ENCODE data around the gene MAST2.

The MAST2 gene

GRCh38 chr1:45913731-45914501, 110.5 kb downstream of the MAST2 start:
- no peak for TF ChIP-seq ZNF274 (IDR thresholded peaks at IDR 0.05; ENCODE audit: low read depth, low read length)
- no peak for TF ChIP-seq SUZ12 (IDR thresholded peaks at IDR 0.05; ENCODE audit: extremely low read depth, insufficient read depth, insufficient read length)
- no peak for TF ChIP-seq YY1 (IDR thresholded peaks at IDR 0.05; ENCODE audit: insufficient read depth, insufficient read length)
- Histone ChIP-seq H3K36me3 (ENCODE audit: insufficient read depth, insufficient read length, low read length) (peaks cover 19% of the 10 kb centered on the region), H3K4me1 (ENCODE audit: insufficient read depth, insufficient read length) (no peaks in the 10 kb centered on the region), H3K9ac (ENCODE audit: insufficient read length, low read depth) (no peak overlapping the region), H3K27me3 (ENCODE audit: insufficient read depth, insufficient read length) (no peaks in the 10 kb centered on the region), H3K9me3 (ENCODE audit: insufficient read depth, low read length) (no peaks in the 10 kb centered on the region), H3K4me3 (ENCODE audit: insufficient read length, low read depth) (no peak overlapping the region)
- DNase-seq (ENCODE audit: low read depth, low spot score) = no peak

DNA sequence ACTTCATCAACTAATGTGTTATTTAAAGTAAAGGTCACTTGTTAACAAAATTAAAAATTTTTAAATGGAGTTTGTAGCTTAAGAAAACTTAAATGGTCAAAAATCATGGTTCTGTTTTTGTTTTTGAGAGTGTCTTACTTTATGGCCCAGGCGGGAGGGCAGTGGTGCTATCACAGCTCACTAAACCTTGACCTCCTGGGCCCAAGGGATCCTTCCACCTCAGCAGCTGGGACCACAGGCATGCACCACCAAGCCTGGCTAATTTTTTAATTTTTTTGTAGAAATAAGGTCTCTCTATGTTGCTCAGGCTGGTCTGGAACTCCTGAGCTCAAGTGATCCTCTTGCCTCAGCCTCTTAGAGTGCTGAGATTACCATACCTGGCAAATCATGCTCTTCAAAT, 111.4 kb downstream of the MAST2 start:
- no peaks in the 10 kb centered on the region for H3K4me1 ChIP-seq (ENCODE audit: insufficient read depth, insufficient read length)
- no peak overlapping the region for H3K4me3 ChIP-seq (ENCODE audit: insufficient read length, low read depth)
- TF ChIP-seq SUZ12 (IDR thresholded peaks at IDR 0.05; ENCODE audit: extremely low read depth, insufficient read depth, insufficient read length) (no peak), ZNF274 (IDR thresholded peaks at IDR 0.05; ENCODE audit: low read depth, low read length) (no peak), YY1 (IDR thresholded peaks at IDR 0.05; ENCODE audit: insufficient read depth, insufficient read length) (no peak)
- no peak overlapping the region for H3K9ac ChIP-seq (ENCODE audit: insufficient read length, low read depth)
- H3K9me3 ChIP-seq (ENCODE audit: insufficient read depth, low read length) = no peaks in the 10 kb centered on the region
- peaks cover 19% of the 10 kb centered on the region for H3K36me3 ChIP-seq (ENCODE audit: insufficient read depth, insufficient read length, low read length)
- H3K27me3 ChIP-seq (ENCODE audit: insufficient read depth, insufficient read length) = no peaks in the 10 kb centered on the region
- no peak for DNase-seq (ENCODE audit: low read depth, low spot score)

DNA sequence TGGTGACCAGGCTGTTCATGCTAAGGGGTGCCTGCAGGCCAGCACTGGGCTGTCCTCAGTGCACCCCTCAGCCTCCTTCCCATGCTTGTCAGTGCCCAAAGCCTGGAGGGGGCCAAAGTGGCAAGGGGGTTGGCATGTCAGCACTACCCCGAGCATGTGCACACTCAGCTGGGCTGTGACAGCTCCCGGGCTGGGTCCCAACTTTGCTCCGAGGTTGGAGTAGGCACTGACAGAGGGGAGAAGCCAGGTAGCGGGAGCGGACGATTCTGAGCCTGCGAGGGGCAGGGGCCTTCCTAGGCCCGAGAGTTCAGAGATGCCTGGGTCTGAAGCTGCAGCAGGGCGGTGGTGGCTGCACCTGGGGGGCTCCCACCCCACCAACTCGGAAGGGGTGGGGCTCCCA, 119.0 kb downstream of the MAST2 start:
- no peaks in the 10 kb centered on the region for H3K4me1 ChIP-seq (ENCODE audit: insufficient read depth, insufficient read length)
- H3K4me3 ChIP-seq (ENCODE audit: insufficient read length, low read depth) = no peak overlapping the region
- TF ChIP-seq YY1 (IDR thresholded peaks at IDR 0.05; ENCODE audit: insufficient read depth, insufficient read length) = no peak
- no peak for TF ChIP-seq ZNF274 (IDR thresholded peaks at IDR 0.05; ENCODE audit: low read depth, low read length)
- TF ChIP-seq SUZ12 (IDR thresholded peaks at IDR 0.05; ENCODE audit: extremely low read depth, insufficient read depth, insufficient read length) = no peak
- DNase-seq (ENCODE audit: low read depth, low spot score) = no peak
- no peaks in the 10 kb centered on the region for H3K27me3 ChIP-seq (ENCODE audit: insufficient read depth, insufficient read length)
- H3K9ac ChIP-seq (ENCODE audit: insufficient read length, low read depth) = no peak overlapping the region
- H3K36me3 ChIP-seq (ENCODE audit: insufficient read depth, insufficient read length, low read length) = peaks cover 27% of the 10 kb centered on the region
- H3K9me3 ChIP-seq (ENCODE audit: insufficient read depth, low read length) = peaks cover 14% of the 10 kb centered on the region; the same call in 1 of the 2 replicates

GRCh38 chr1:45922813-45923212, 119.4 kb downstream of the MAST2 start:
- no peak overlapping the region for H3K9ac ChIP-seq (ENCODE audit: insufficient read length, low read depth)

GRCh38 chr1:45923343-45923742, 119.9 kb downstream of the MAST2 start:
- Histone ChIP-seq H3K27me3 (ENCODE audit: insufficient read depth, insufficient read length) (no peaks in the 10 kb centered on the region), H3K4me3 (ENCODE audit: insufficient read length, low read depth) (no peak overlapping the region), H3K9ac (ENCODE audit: insufficient read length, low read depth) (no peak overlapping the region), H3K4me1 (ENCODE audit: insufficient read depth, insufficient read length) (no peaks in the 10 kb centered on the region), H3K9me3 (ENCODE audit: insufficient read depth, low read length) (peaks cover 14% of the 10 kb centered on the region; the same call in 1 of the 2 replicates), H3K36me3 (ENCODE audit: insufficient read depth, insufficient read length, low read length) (peaks cover 18% of the 10 kb centered on the region)
- no peak for TF ChIP-seq SUZ12 (IDR thresholded peaks at IDR 0.05; ENCODE audit: extremely low read depth, insufficient read depth, insufficient read length)
- no peak for TF ChIP-seq YY1 (IDR thresholded peaks at IDR 0.05; ENCODE audit: insufficient read depth, insufficient read length)
- no peak for TF ChIP-seq ZNF274 (IDR thresholded peaks at IDR 0.05; ENCODE audit: low read depth, low read length)
- DNase-seq (ENCODE audit: low read depth, low spot score) = no peak

More at GRCh38 chr1:45922813-45923212, 119.4 kb downstream of the MAST2 start:
- DNase-seq (ENCODE audit: low read depth, low spot score) = no peak
- TF ChIP-seq ZNF274 (IDR thresholded peaks at IDR 0.05; ENCODE audit: low read depth, low read length) (no peak), YY1 (IDR thresholded peaks at IDR 0.05; ENCODE audit: insufficient read depth, insufficient read length) (no peak), SUZ12 (IDR thresholded peaks at IDR 0.05; ENCODE audit: extremely low read depth, insufficient read depth, insufficient read length) (no peak)
- peaks cover 14% of the 10 kb centered on the region; the same call in 1 of the 2 replicates for H3K9me3 ChIP-seq (ENCODE audit: insufficient read depth, low read length)
- no peaks in the 10 kb centered on the region for H3K4me1 ChIP-seq (ENCODE audit: insufficient read depth, insufficient read length)
- no peak overlapping the region for H3K4me3 ChIP-seq (ENCODE audit: insufficient read length, low read depth)
- no peaks in the 10 kb centered on the region for H3K27me3 ChIP-seq (ENCODE audit: insufficient read depth, insufficient read length)
- H3K36me3 ChIP-seq (ENCODE audit: insufficient read depth, insufficient read length, low read length) = peaks cover 24% of the 10 kb centered on the region

GRCh38 chr1:45924736-45925135, 121.3 kb downstream of the MAST2 start:
- DNase-seq (ENCODE audit: low read depth, low spot score) = no peak
- TF ChIP-seq SUZ12 (IDR thresholded peaks at IDR 0.05; ENCODE audit: extremely low read depth, insufficient read depth, insufficient read length) = no peak
- no peak for TF ChIP-seq YY1 (IDR thresholded peaks at IDR 0.05; ENCODE audit: insufficient read depth, insufficient read length)
- no peak for TF ChIP-seq ZNF274 (IDR thresholded peaks at IDR 0.05; ENCODE audit: low read depth, low read length)
- Histone ChIP-seq H3K4me3 (ENCODE audit: insufficient read length, low read depth) (no peak overlapping the region), H3K36me3 (ENCODE audit: insufficient read depth, insufficient read length, low read length) (peaks cover 18% of the 10 kb centered on the region), H3K27me3 (ENCODE audit: insufficient read depth, insufficient read length) (no peaks in the 10 kb centered on the region), H3K4me1 (ENCODE audit: insufficient read depth, insufficient read length) (no peaks in the 10 kb centered on the region), H3K9me3 (ENCODE audit: insufficient read depth, low read length) (peaks cover 14% of the 10 kb centered on the region; the same call in 1 of the 2 replicates), H3K9ac (ENCODE audit: insufficient read length, low read depth) (no peak overlapping the region)

DNA sequence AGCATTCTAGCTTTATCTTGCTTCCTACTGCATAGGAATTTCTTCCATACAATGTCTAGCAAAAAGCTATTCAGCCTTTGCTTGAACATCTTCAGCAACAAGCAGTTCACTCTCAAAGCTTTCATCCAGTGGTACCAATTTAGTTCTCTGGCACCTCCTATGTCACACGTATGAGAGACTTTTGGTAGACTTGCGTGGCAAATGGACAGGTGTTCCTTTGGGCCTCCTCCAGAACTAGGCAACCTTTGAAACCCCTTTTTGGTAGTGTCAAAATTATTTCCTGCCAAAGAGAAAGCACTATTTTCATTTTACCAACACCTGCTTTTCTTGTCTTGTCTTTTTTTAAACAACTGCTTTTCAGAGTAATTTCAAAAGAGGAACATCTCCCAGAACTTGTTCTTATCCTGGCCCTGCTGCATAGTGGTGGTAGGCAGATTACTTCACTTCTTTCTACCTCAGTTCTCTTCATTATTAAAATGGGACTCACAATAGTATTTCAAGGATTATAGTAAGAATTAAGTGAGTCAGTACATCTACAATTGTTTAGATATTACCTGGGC, 122.4 kb downstream of the MAST2 start:
- TF ChIP-seq YY1 (IDR thresholded peaks at IDR 0.05; ENCODE audit: insufficient read depth, insufficient read length) (no peak), ZNF274 (IDR thresholded peaks at IDR 0.05; ENCODE audit: low read depth, low read length) (no peak), SUZ12 (IDR thresholded peaks at IDR 0.05; ENCODE audit: extremely low read depth, insufficient read depth, insufficient read length) (no peak)
- H3K4me3 ChIP-seq (ENCODE audit: insufficient read length, low read depth) = no peak overlapping the region
- H3K9me3 ChIP-seq (ENCODE audit: insufficient read depth, low read length) = peaks cover 14% of the 10 kb centered on the region; the same call in 1 of the 2 replicates
- H3K4me1 ChIP-seq (ENCODE audit: insufficient read depth, insufficient read length) = no peaks in the 10 kb centered on the region
- no peaks in the 10 kb centered on the region for H3K27me3 ChIP-seq (ENCODE audit: insufficient read depth, insufficient read length)
- DNase-seq (ENCODE audit: low read depth, low spot score) = no peak
- H3K9ac ChIP-seq (ENCODE audit: insufficient read length, low read depth) = no peak overlapping the region
- peaks cover 13% of the 10 kb centered on the region for H3K36me3 ChIP-seq (ENCODE audit: insufficient read depth, insufficient read length, low read length)

All from NT2/D1 (cell line).